Activated naive CD4-positive, alpha-beta T cell (primary cell): Measurements from ENCODE around the gene ANO3.
"Not testable (repeated sequence)": the region's sequence is repeated elsewhere in the genome, so short reads cannot be mapped to it uniquely, and the experiment has no call there.

Experiments used
- DNase-seq, 4 experiments: peaks; one replicate each; lab custom pipeline; 2025; lab: John Stamatoyannopoulos, UW

ANO3 gene

GRCh38 chr11:26331911-26332571 is at the start of gene ANO3:
TSS of gene ANO3 (plus strand) at chr11:26332130. CDS start at chr11:26332276, 146 bp downstream.
- no peak for DNase-seq

GRCh38 chr11:26283852-26284408 is 48.0 kb upstream of the ANO3 start:
- no peak for DNase-seq

DNA sequence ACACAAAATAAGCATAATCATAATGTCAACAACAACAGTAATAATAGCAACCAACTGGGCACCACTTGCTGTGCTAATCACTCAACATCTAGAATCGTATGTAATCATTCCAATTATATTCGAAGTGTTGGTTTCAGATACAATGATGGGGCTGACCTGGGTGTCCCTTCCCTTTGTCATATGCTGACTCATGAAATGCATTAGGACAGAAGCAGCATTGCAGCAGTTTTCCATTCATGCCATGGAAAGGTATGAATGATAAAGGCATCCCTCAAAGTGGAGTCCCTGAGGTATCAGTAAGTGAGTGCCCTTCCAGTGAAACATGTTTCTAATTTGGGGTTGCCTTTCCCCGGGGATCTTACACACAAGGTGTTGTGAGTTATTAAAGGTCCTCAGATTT is 46.3 kb upstream of the ANO3 start:
- DNase-seq = no peak

DNA sequence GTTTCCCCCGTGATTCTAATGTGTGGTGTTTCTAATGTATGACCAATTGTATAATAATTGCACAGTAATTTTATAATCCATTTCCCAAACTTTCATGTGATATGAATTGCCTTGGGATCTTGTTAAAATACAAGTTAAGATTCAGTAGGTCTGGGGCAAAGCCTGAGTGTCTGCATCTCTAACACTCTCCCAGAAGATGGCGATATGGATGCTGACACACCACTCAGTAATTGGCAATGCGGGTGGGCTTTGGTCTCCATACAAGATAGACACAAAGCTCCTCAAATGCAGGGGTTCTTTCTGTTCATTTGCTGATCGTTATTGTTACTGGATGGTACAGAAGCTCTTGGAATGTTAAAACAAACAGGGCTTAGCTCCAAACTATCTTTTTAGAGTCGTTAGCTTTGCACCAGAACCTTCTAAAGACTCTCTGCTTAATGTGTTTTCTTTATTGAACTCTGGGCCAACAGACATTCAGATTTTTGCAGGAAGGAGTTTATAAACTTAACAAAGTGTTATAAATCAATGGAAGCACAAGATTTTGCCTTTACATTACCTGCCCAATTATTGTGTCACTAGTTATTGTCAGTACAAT is 45.4 kb upstream of the ANO3 start:
- no peak for DNase-seq

GRCh38 chr11:26287067-26287518 is 44.8 kb upstream of the ANO3 start:
- DNase-seq = no peak

DNA sequence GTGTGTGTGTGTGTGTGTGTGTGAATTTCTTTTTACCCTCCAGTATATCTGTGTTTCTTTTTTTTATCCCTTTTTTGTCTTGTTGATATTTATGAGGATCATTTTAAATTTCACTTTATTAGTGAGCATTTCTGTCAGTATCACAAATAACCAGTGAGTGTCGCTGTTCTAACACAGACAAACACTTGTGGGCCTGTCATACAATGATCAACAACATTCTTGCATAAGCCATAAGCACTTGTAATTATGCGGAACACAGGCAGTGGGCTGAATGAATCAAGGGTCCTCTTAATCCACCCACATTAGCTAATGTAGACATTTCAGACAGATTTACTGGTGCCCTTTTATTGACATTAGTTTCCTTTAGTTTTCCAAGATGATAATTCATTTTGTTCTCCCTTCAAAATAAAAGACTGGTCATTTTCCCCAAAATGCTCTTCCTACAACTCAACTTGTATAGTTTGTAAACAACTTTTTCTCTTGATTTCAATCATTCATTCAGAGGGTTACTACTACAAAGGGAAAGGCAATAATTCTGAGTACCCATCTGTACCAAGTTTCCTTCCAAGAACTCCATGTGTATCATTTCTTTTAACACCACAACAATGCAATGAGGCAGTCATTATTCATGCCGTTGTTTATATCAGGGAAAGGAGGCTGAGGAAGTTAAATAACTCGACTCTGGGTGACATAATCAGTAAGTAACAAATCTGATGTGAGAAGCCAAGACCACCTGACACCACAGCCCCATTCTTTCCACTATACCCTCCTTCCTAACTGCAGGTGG is 34.5 kb upstream of the ANO3 start:
- DNase-seq = no peak

GRCh38 chr11:26316372-26316771 is 15.6 kb upstream of the ANO3 start:
- DNase-seq = not testable (repeated sequence)

- no peak for DNase-seq
Measured at GRCh38 chr11:26319906-26320305, 12.0 kb upstream of the ANO3 start.

- no peak for DNase-seq
Measured at GRCh38 chr11:26321516-26321915, 10.4 kb upstream of the ANO3 start.

DNA sequence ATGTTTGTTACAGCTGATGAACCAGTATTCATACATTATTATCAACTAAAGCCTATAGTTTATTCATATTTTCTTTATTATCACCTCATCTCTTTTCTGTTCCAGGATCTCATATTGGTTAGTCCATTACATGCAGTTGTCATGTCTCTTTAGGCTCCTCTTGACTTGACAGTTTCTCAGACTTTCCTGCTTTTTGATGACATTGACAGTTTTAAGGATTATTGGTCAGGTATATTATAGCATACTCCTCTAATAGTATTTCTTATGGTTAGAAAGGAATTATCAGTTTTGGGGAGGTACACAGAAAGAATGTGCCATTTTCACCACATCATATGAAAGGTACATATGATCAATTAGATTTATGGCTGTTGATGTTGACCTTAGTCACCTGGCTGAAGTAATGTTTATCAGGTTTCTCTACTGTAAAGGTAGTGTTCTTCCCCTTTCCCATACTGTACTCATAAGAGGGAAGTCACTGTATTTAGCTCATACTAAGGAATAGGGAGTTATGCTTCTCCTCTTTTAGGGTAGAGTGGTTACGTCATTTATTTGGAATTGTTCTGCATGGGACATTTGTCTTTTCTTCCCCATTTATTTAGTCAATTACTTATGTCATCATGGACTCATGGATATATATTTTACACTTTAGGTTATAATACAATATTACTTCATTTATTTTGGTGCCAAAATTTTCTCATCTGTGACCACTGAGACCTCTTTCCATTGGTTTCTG is 9.4 kb upstream of the ANO3 start:
- no peak for DNase-seq

DNA sequence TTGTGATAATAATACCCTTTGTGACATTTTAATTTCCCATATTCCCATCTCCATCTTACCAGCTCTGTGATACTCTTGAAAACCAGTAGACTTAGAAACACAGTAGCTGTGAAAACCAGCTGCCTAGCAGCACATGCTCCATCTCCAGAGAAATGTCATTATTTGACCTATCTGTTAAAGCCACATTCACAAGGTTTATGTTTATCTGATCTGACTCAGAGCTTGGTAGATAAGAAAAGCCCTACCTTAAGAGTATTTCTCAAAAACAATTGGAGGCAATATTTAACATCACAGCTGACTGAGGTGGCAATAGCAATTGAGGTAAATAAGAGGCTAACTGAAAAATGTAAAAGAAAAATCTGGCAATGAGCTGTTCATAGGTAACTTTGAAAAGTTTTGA is 8.1 kb upstream of the ANO3 start:
- DNase-seq = no peak

DNA sequence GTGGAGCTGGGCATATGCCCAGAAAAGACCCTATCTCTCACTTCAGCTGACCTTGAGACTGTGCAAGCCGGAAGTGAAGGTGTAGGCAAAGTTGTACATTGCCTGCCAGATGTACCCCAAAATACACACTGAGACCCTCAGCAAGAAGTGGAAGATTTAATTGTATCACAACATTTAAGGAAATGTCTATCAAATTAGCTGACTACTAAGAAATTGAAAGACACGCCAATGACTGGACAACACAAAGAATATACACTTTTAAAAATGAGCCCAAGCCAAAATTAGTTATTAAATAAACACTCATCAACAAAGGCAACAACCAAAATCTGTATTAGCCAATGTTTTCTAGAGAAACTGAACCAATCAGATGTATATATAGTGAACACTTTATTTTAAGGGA is 7.7 kb upstream of the ANO3 start:
- DNase-seq = no peak

- DNase-seq = no peak
Measured at GRCh38 chr11:26326793-26327400, 5.0 kb upstream of the ANO3 start.

DNA sequence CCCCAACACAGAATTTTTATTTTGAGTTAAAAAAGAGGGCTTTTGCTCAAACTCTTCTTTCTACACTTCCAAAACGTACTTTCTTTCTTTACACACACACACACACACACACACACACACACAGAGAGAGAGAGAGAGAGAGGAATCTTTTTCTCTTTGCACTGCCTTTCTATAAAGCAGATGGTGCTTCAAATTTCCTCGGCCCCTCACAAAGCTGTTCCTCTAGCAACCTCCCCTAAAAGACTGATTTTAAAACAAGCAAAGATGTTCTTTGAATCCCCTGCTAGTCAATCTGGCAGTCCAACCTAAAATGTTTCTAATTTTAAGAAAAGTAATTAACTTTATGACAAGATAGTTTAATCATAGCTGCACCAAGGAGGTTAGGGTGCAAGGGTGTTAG is 2.7 kb upstream of the ANO3 start:
- no peak for DNase-seq

DNA sequence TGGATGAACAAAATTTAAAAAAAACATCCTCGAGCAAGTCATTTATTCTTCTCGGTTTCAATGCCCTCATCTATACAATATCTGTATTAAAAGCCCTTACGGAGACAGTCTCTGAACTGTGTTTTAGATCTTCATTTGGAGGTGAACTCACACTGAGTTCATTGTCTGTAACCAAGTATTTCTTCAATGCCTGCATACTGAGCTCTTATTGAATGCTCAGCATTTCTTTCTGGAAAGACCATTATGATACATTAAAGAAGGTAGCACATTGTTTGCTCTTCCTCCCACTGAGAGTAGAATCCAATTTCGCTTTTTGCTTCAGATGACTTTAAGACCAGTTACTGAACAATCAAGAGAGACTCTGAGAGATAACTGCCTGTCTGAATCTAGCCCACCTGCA is 1.7 kb upstream of the ANO3 start:
- no peak for DNase-seq

- no peak for DNase-seq
Measured at GRCh38 chr11:26332572-26332915, 614 bp downstream of the ANO3 start.

- no peak for DNase-seq
Measured at GRCh38 chr11:26333906-26334305, 2.0 kb downstream of the ANO3 start.

GRCh38 chr11:26335903-26336302 is 4.0 kb downstream of the ANO3 start:
- no peak for DNase-seq

DNA sequence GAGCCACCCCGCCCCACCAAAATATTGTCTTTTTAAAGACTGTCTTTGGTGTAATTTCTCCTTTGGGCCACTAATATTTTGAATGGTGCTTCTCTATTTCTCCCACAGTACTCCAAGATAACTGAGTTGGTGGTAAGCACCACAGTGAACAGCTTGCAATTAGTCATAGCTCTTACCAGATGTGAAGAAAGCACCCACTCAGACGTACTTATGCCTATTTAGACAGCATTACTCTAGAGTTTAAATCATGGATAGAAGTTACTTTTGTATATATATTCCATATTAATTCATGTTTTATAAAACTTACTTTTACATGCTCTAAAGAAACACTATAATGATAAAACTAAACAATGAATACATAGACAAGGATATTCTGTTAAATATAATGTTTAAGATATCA is 12.7 kb downstream of the ANO3 start:
- DNase-seq = no peak

DNA sequence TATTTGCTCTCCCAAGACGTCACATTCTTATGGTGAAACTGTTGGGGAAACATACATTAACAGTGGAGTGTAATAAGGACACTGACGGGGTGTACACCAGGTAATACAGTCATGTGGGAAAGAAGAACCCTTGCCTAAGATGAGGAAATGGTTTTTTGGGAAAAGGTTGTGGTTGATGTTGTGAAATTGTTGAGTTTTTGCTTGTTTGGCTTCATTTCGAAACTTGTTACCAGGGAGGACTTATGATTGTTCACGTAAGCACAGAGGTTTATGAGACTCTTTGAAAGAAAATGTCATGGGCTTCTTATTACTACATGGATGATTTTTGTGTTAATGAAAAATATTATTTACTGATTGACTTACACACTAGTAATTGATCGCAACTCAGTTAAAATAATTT is 16.8 kb downstream of the ANO3 start:
- DNase-seq = no peak

DNA sequence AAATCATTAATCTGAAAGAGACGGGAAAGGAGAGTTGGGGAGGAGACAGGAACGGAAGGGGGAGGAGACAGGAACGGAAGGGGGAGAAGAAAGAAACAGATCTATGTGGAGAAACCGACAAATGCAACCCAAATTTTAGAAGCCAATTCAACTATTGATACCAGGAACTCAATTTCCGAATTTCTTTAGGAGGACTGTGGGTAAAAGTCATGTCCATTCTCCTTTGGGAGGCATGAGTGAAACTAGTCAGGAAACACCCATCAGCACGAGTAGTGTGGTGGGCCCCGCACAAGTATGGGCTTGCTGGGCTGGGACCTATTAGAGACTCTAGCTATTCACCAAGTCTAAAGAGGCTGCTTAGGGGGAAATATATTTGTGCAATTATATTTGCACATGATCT is 18.1 kb downstream of the ANO3 start:
- DNase-seq = no peak

DNA sequence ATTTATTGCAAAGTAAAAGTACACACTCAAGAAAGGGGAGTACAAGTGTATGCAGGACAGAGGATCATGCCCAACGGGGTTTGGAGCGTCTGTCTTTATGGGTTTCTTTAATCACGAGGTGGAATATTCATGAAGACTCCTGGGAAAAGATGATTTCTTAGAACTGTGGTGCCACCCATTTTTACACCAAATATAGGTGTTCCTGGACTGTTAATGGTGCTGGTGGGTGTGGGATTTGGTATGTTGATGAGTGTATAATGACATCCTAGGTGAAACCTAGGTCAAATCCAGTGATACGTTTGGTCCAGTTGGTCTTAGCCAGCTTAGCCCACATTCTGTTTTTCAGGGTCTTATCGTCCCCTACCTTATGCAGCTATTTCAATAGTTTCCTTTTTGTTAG is 21.1 kb downstream of the ANO3 start:
- no peak for DNase-seq
